Activated CD8-positive, alpha-beta T cell treated with anti-CD3 and anti-CD28 coated beads, Interleukin-2, amount 10 ng/mL, durations not matched to agents 7 days and 5 days (primary cell): Measurements from ENCODE around the gene TCERG1L. TPM values are rescaled to one million over a fixed set of nuclear protein-coding genes. Genes with fewer than 3 reads are reported as not detected.
"Not testable (repeated sequence)": the region's sequence is repeated elsewhere in the genome, so short reads cannot be mapped to it uniquely, and the experiment has no call there.

ENCODE experiments used
- ATAC-seq: fragments of 150-1000 bp; cut with Tn5 transposase; one replicate; pipeline ENCODE4 v1.10.0; 2021; ENCODE audit warnings: moderate library complexity
- CTCF ChIA-PET: fragments of 350-600 bp; sonication (Branson Sonifier 250); formaldehyde crosslinking; loops from one replicate; lab custom pipeline; 2021; ENCODE audit warnings: antibody characterized with exemption; lab: Charles Lee
- POLR2A ChIA-PET: fragments of 350-600 bp; sonication (Branson Sonifier 250); formaldehyde crosslinking; loops from one replicate; lab custom pipeline; 2021; ENCODE audit warnings: antibody characterized with exemption; lab: Charles Lee
- DNase-seq: peaks from one replicate; pipeline ENCODE4 v3.0.0-alpha.2; 2020
- H3K27ac Mint-ChIP-seq: one replicate; pipeline ENCODE4 v1.8.0; 2021; ENCODE audit warnings: mild to moderate bottlenecking, mixed read lengths
- H3K27me3 Mint-ChIP-seq: one replicate; pipeline ENCODE4 v1.8.0; 2021; ENCODE audit warnings: low read depth, mixed read lengths
- H3K36me3 Mint-ChIP-seq: one replicate; pipeline ENCODE4 v1.8.0; 2021; ENCODE audit warnings: low read depth, mixed read lengths
- H3K4me1 Mint-ChIP-seq: one replicate; pipeline ENCODE4 v1.8.0; 2021; ENCODE audit warnings: low read depth, mixed read lengths
- H3K4me3 Mint-ChIP-seq: one replicate; pipeline ENCODE4 v1.8.0; 2021; ENCODE audit warnings: mild to moderate bottlenecking, mixed read lengths
- H3K9me3 Mint-ChIP-seq: one replicate; pipeline ENCODE4 v1.8.0; 2022; ENCODE audit warnings: mixed read lengths; ENCODE audit not compliant: insufficient read depth
- total RNA-seq, 2 experiments: library from RNA; stranded (reverse); gene quantifications; one replicate each; pipeline ENCODE4 v1.2.3, GENCODE V29; 2021

Gene TCERG1L
- total RNA-seq, 2 experiments from 2014 or later = 0.08 TPM; not detected in 1

DNA sequence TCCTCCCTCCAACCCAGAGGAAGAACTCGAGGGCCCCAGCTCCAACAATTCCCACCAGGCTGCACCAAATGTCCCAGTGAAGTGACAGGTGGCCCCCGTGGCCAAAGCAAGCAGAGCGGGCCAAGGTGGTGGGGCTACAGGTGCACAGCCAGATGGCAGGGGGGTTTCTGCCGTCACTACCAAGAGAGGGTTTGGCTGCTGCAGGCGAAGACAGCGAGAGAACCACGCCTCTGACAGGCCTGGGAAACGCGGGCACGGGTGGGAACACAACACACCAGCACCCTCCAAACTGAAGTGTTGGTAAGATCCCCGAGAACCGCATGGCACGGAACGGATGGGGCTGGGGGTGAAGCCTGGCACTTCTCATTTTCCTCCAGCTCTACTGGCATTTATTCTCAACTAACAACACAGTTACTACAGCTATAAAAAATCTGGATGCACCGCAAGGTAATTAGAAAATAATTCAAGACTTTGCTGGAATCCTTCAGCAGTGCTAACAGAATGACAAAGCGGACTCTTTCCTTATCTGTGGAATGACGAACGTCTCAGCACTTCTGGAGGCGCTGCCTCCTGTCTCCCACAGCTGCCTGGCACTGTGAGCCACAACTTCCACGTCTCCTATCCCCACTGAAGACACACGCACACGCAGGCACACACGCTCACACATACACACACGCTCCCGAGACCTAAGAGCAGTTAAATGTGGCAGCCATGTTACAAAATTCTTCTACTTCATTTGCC lies 167.9 kb downstream of the TCERG1L start:
- Mint-ChIP-seq H3K4me1 (no peaks in the 10 kb centered on the region), H3K4me3 (no peak overlapping the region), H3K9me3 (no peaks in the 10 kb centered on the region), H3K27ac (no peak overlapping the region), H3K27me3 (no peaks in the 10 kb centered on the region), H3K36me3 (no peaks in the 10 kb centered on the region)
- ATAC-seq (no peak), DNase-seq (no peak)
- ChIA-PET CTCF (no interaction called here), POLR2A (no interaction called here)

DNA sequence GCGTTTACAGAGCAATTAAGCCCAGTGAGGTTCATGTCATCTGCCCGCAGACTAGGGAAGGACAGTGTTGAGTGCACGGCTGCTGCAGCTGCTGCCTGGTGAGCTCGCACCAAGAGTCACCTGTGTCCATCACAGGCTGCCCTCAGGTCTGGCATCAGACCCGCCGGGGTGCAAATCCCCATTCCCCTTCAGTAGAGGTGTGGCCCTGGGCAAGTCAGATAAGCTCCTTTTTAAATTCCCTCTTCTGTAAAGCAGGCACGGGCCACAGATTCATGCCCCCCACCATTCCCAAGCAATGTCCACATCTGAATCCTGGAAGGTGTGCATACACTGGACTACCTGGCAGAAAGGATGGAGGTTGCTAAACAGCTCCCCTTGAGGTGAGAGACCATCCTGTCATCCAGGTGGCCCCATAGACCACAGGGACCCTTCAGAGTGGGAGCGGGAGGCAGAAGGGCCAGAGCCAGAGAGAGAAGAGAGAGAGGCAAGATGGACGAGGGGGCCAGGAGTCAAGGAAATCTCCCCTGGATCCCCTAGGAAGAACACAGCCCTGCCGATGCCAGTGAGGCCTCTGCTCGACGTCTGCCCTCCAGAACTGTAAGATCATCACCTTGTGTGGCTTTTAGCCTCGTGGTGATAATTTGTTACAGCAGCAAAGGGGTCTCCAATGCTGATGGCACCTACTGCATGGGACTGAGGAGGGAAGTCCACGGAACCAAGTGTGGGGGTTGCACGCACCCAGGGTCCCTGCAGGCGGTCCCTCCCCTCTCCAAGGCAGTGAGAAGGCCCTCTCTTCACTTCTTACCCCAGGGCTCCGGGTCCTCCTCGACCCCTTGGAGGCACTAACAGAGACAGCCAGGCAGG lies 168.8 kb downstream of the TCERG1L start:
- H3K4me1 Mint-ChIP-seq = no peaks in the 10 kb centered on the region
- ATAC-seq (no peak), DNase-seq (no peak)
- no peaks in the 10 kb centered on the region for H3K36me3 Mint-ChIP-seq
- POLR2A ChIA-PET = no interaction called here
- H3K4me3 Mint-ChIP-seq = no peak overlapping the region
- H3K9me3 Mint-ChIP-seq = no peaks in the 10 kb centered on the region
- CTCF ChIA-PET = no interaction called here
- no peak overlapping the region for H3K27ac Mint-ChIP-seq
- H3K27me3 Mint-ChIP-seq = no peaks in the 10 kb centered on the region

DNA sequence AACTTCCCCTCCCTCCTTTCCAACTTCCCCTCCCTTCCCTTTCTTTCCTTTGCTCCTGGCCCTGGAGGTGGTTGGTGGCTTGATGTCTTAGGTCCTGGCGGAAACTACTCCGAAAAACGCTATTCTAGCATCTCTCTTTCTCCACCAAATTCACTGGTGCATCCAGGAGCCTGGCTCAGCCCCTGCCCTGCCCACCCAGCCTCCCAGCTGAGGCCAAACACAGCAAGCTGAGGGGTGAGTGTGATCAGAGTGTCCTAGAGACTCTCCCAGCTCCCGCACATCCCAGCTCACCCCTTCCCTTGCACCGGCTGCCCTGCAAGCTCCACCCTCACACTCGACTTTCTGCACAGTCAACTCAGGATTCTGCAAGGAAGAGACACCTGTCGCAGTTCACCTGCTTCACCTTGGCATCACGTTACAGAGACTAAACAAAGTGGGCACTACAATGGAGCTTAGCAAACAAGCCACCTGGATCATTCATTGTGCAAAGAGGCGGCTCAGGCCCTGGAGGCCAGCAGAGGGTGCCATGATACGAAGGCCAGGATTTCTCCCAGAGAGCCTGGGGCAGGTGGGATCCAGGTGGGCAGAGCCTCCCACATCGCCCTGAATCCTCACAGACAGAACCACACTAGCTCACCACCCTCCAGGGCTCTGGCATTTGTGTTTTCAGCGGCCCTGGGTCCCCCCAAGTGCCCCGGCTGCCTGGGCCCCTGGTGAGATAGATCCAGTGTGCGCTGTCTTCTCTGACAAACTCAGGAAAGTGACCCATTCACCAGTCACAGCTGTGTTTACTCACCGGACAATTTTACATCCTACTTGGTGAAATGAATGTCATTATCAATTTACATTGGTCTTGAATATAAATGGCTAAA lies 169.6 kb downstream of the TCERG1L start:
- DNase-seq (no peak), ATAC-seq (no peak)
- H3K9me3 Mint-ChIP-seq = no peaks in the 10 kb centered on the region
- H3K27me3 Mint-ChIP-seq = no peaks in the 10 kb centered on the region
- ChIA-PET POLR2A (no interaction called here), CTCF (no interaction called here)
- no peaks in the 10 kb centered on the region for H3K4me1 Mint-ChIP-seq
- no peak overlapping the region for H3K4me3 Mint-ChIP-seq
- H3K36me3 Mint-ChIP-seq = no peaks in the 10 kb centered on the region
- H3K27ac Mint-ChIP-seq = no peak overlapping the region

DNA sequence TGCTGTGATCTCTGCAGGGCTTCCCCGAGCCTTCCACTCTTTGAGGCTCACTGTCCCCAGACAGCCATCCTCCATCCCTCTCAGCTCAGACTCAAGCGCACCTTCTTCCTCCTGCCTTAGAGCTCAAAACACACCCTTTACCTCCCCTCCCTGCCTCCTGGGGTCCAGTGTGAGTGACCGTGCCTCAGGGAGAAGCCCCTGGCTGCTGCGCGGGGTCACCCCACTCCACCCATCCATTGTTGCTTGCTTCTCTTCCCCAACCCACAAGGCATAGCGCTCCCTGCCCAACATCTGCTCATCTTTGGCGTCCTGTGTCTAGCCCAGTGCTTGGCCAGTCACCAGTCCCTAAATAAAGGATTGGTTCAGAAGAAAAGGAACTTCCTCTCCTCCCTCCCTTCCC lies 170.3 kb downstream of the TCERG1L start:
- no peaks in the 10 kb centered on the region for H3K9me3 Mint-ChIP-seq
- DNase-seq = no peak
- POLR2A ChIA-PET = no interaction called here
- no peak overlapping the region for H3K27ac Mint-ChIP-seq
- no peaks in the 10 kb centered on the region for H3K4me1 Mint-ChIP-seq
- H3K27me3 Mint-ChIP-seq = no peaks in the 10 kb centered on the region
- H3K4me3 Mint-ChIP-seq = no peak overlapping the region
- CTCF ChIA-PET = no interaction called here
- H3K36me3 Mint-ChIP-seq = no peaks in the 10 kb centered on the region
- no peak for ATAC-seq

DNA sequence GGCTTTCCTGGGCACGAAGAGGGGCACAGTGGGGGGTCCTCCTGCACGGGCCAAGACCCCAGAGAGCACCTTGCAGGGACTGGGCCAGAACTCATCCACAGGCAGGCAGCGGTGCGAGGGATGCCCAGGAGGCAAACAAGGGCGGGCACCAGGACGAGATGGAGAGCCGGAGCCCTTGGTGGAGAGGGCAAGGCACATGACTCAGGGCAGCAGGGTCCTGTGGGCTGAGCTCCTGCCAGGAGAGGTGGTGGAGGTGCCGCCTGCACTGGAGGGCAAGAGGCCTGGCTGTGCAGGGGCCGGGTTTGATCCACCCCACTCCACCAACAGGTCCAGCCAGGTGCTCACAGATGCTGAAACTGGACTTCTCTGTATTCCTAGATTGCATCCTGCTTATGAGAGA lies 170.9 kb downstream of the TCERG1L start:
- H3K4me3 Mint-ChIP-seq = no peak overlapping the region
- no peaks in the 10 kb centered on the region for H3K27me3 Mint-ChIP-seq
- H3K27ac Mint-ChIP-seq = no peak overlapping the region
- no peaks in the 10 kb centered on the region for H3K36me3 Mint-ChIP-seq
- H3K9me3 Mint-ChIP-seq = no peaks in the 10 kb centered on the region
- ChIA-PET POLR2A (no interaction called here), CTCF (no interaction called here)
- no peaks in the 10 kb centered on the region for H3K4me1 Mint-ChIP-seq
- ATAC-seq (no peak), DNase-seq (no peak)

DNA sequence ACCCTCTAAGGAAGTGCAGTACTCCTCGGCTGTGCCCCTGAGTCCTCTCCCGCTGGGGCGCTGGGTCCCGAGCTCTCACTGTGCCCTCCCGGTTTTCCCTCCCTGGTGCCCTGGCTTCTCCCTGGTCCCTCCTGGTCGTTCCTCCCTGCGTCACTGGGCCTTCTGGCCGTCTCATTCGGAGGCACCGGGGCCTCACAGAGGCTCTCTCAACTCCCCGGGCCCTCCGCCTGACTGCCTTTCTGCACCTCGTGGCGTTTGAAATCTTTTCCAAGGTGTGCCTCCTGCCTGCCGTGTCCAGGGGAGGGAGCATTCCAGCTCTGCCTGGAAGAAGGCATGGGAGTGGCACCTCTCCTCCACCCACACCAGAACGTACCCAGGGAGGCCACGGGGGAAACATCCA lies 174.3 kb downstream of the TCERG1L start:
- POLR2A ChIA-PET = no interaction called here
- ATAC-seq (no peak), DNase-seq (no peak)
- Mint-ChIP-seq H3K36me3 (no peaks in the 10 kb centered on the region), H3K9me3 (no peaks in the 10 kb centered on the region), H3K4me3 (no peak overlapping the region), H3K27me3 (no peaks in the 10 kb centered on the region), H3K4me1 (no peaks in the 10 kb centered on the region), H3K27ac (no peak overlapping the region)
- CTCF ChIA-PET = no interaction called here

DNA sequence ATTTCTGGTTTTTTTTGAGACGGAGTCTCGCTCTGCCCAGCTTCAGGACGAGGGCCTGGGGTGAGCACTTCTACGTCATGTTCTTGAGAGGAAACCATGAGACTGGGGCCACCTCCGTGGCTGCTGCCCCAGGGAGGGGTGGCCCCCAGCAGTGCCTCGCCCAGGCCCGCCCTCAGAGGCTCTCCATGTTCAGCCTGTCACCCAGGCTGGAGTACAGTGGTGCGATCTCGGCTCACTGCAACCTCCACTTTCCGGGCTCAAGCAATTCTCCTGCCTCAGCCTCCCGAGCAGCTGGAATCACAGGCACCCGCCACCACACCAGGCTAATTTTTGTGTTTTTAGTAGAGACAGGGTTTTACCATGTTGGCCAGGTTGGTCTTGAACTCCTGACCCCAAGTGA lies 175.2 kb downstream of the TCERG1L start:
- DNase-seq, H3K9me3 Mint-ChIP-seq, H3K4me1 Mint-ChIP-seq, H3K27me3 Mint-ChIP-seq, ATAC-seq, H3K36me3 Mint-ChIP-seq, H3K4me3 Mint-ChIP-seq, CTCF ChIA-PET, POLR2A ChIA-PET, H3K27ac Mint-ChIP-seq: not testable (repeated sequence)

DNA sequence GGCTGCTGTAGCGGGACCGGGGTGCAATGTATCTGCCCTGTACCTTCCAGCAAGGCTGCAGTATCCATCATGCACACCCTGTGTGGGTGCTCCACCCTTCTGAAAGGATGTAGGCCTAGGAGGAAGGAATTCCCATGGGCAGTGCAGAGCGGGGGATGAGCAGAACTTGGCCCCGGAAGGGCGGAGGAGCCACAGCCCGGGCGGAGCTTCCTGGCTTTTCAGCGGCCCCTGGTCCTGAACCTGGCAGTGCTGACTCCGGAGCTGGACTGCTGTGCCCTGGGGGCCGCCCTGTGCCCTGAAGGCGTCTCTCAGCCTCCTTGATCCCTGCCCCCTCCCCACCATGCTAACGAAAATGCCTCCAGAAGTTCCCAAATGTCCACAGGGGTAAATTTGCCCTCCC lies 175.8 kb downstream of the TCERG1L start:
- H3K9me3 Mint-ChIP-seq = no peaks in the 10 kb centered on the region

DNA sequence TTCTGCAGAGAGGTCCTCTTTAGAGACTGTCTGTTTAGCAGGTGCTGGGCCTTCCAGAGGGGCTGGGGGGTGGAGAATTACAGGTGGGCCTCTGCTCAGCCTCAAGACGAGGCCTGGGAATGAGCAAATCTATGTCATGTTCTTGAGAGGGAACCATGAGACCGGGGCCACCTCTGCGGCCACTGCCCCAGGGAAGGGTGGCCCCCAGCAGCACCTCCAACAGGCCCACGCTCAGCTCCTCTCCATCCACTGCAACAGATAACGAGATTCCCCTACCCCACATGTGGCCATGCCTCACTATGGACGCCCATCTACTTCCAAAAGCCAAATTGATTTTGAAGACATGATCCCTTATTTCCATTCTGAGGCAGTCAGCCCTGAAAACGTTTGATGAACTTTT lies 176.9 kb downstream of the TCERG1L start:
- ATAC-seq (no peak), DNase-seq (no peak)
- no peak overlapping the region for H3K4me3 Mint-ChIP-seq
- no peak overlapping the region for H3K27ac Mint-ChIP-seq
- ChIA-PET POLR2A (no interaction called here), CTCF (no interaction called here)
- no peaks in the 10 kb centered on the region for H3K4me1 Mint-ChIP-seq
- no peaks in the 10 kb centered on the region for H3K36me3 Mint-ChIP-seq
- no peaks in the 10 kb centered on the region for H3K9me3 Mint-ChIP-seq
- no peaks in the 10 kb centered on the region for H3K27me3 Mint-ChIP-seq

More for the DNA sequence above, 175.8 kb downstream of the TCERG1L start:
- CTCF ChIA-PET = no interaction called here
- Mint-ChIP-seq H3K36me3 (no peaks in the 10 kb centered on the region), H3K4me3 (no peak overlapping the region), H3K27me3 (no peaks in the 10 kb centered on the region), H3K27ac (no peak overlapping the region), H3K4me1 (no peaks in the 10 kb centered on the region)
- POLR2A ChIA-PET = no interaction called here
- DNase-seq (no peak), ATAC-seq (no peak)

DNA sequence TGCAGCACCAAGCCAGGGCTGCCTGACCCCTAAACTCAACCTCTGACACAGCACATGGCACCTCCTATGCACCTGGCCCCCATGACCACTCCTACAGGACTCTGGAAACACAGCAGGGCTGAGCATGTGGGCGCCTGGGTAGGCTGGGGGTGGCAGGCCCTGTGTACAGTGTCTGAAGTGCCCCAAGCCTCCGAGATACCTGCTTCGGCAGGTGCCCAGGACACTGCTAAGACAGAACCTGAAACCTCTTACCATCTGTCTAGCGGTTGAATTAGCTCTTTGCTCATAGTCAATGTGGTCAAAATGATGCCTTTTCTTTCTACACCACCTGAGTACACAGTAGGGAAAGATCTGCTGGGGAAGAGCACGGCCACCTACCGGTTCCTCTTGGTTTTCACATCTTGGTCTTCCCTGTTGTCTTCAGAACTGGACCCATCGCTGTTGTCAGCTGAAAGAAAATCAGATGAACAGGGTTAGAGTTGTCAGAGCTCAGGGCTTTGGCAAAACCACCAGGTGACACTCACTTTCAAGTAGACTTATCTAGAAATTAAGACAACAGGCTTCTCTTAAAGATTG lies 177.4 kb downstream of the TCERG1L start:
- Mint-ChIP-seq H3K4me1 (no peaks in the 10 kb centered on the region), H3K9me3 (no peaks in the 10 kb centered on the region), H3K27me3 (no peaks in the 10 kb centered on the region), H3K4me3 (no peak overlapping the region), H3K36me3 (no peaks in the 10 kb centered on the region), H3K27ac (no peak overlapping the region)
- no peak for ATAC-seq
- CTCF ChIA-PET = no interaction called here
- DNase-seq = no peak
- POLR2A ChIA-PET = no interaction called here

DNA sequence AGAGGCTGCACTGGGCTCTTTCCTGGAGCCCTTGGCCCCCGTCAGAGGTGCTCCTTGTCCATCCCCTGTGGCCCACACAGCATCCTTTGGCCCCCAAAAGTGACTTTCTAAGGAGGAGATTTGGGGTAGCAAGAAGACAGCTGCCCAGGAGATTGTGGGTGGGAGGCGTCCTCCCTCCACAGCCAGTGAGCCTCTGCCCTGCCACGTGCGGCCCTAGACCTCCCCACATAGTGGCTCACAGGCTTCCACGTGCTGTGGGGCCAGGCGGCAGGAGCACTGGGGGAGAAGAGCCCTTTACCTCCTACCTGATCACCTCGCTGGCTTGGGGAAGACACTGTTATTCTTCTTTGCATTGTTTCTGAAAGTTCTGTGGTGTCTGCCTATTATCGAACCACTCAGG lies 178.8 kb downstream of the TCERG1L start:
- H3K4me3 Mint-ChIP-seq = no peak overlapping the region
- no peaks in the 10 kb centered on the region for H3K27me3 Mint-ChIP-seq
- no peak for ATAC-seq
- no peaks in the 10 kb centered on the region for H3K9me3 Mint-ChIP-seq
- no peaks in the 10 kb centered on the region for H3K36me3 Mint-ChIP-seq
- ChIA-PET POLR2A (no interaction called here), CTCF (no interaction called here)
- H3K4me1 Mint-ChIP-seq = no peaks in the 10 kb centered on the region
- no peak overlapping the region for H3K27ac Mint-ChIP-seq
- no peak for DNase-seq
